ENCODE data around the gene DUSP21.
"Not testable (repeated sequence)": the region's sequence is repeated elsewhere in the genome, so short reads cannot be mapped to it uniquely, and the experiment has no call there.

DUSP21 gene

GRCh38 chrX:44876767-44877166 is 32.9 kb downstream of the DUSP21 start:
- no peak for DNase-seq

DNA sequence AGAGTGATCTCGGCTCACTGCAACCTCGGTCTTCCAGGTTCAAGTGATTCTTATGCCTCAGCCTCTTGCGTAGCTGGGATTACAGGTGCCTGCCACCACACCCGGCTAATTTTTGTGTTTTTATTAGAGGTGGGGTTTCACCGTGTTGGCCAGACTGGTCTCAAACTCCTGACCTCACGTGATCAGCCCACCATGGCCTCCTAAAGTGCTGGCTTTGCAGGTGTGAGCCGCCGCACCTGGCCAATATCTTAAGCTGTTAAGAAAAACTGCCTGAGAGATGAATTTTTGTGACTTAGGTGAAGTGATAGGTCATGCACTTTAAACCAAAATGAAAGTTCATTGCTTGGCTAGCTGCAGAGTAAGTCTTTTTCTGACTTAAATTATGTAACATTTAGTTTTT is 35.0 kb downstream of the DUSP21 start:
- DNase-seq: no peak

- DNase-seq: no peak
Measured at GRCh38 chrX:44881549-44881948, 37.7 kb downstream of the DUSP21 start.

DNA sequence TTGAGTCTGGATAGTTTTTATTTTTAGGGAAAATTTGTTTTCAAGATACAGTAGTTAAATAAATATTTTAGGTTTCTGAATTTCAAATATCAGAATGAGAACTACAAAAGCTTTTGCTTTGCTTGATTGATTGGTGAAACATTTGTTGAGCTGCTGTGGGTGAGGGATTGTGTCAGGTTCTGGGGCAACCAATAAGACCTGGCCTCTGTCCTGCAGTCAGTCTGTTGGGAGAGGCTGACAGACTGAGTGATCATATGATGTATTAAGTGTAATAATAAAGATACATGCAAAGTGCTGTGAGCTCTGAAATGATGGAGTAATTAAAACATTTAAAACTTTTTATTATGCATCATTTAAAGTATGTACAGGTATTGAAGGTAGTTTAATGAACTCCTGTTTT is 38.8 kb downstream of the DUSP21 start:
- no peak for DNase-seq

DNA sequence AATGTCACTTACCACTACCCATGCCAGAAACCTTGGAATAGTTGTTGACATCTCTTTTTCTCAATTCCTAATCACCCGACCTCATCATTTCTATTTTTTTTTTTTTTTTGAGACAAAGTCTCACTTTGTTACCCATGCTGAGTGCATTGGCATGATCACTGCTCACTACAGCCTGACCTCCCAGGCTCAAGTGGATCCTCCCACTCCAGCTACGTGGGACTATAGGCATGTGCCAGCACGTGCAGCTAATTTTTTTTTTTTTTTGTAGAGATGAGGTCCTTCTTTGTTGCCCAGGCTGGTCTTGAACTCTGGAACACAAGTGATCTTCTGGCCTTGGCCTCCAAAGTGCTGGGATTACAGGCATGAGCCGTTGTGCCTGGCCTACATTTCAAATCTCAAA is 41.1 kb downstream of the DUSP21 start:
- no peak for DNase-seq

DNA sequence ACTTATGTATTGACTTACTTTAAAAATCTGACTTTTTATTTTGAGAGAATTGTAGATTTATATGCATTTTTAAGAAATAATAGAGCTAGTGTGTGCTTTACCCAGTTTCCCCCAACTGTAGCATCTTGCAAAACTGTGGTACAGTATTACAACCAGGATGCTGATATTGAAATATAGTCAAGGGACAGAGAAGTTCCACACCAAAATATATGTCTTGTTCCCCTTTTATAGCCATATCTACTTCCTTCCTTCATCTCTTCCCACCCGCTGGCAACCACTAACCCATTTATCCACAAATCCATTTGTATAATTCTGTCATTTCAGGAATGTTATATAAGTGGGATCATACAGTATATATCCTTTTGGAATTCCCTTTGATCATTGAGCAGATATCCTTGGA is 46.0 kb downstream of the DUSP21 start:
- no peak for DNase-seq

DNA sequence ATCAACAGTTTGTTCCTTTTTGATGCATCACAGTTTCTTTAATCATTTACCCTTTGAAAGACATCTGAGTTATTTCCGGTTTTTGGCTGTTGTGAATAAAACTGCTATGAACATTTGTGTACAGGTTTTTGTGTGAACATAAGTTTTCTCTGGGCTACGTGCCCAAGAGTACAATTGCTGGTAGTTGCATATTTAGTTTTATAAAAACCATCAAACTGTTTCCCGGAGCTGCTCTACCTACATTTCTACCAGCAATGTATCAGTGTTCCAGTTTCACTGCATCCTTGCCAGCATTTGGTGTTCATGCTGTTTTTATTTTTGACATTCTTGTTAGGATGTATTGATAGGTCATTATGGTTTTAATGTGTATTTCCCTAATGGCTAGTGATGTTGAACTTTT is 46.4 kb downstream of the DUSP21 start:
- no peak for DNase-seq

DNA sequence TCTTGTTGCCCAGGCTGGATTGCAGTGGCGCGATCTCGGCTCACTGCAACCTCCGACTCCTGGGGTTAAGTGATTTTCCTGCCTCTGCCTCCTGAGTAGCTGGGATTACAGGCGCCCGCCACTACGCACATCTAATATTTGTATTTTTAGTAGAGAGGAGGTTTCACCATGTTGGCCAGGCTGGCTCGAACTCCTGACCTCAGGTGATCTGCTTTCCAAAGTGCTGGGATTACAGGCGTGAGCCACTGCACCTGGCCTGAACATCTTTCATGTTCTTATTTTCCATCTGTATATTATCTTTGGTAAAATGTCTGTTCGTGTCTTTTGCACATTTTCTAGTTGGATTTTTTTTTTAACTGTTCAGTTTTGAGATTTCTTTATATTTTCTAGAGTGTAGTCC is 46.9 kb downstream of the DUSP21 start:
- not testable (repeated sequence) for DNase-seq

- no peak for DNase-seq
Measured at GRCh38 chrX:44891642-44892041, 47.8 kb downstream of the DUSP21 start.

Measured in central memory CD4-positive, alpha-beta T cell (primary cell).